ENCODE results near the gene LSM5. TPM values are rescaled to one million over a fixed set of nuclear protein-coding genes. Genes with fewer than 3 reads are reported as not detected.
"Not testable (repeated sequence)": the region's sequence is repeated elsewhere in the genome, so short reads cannot be mapped to it uniquely, and the experiment has no call there.

Gene LSM5
- total RNA-seq, 4 donors from 2014 or later = 6.2 to 32.2 (median 10.0) TPM

DNA sequence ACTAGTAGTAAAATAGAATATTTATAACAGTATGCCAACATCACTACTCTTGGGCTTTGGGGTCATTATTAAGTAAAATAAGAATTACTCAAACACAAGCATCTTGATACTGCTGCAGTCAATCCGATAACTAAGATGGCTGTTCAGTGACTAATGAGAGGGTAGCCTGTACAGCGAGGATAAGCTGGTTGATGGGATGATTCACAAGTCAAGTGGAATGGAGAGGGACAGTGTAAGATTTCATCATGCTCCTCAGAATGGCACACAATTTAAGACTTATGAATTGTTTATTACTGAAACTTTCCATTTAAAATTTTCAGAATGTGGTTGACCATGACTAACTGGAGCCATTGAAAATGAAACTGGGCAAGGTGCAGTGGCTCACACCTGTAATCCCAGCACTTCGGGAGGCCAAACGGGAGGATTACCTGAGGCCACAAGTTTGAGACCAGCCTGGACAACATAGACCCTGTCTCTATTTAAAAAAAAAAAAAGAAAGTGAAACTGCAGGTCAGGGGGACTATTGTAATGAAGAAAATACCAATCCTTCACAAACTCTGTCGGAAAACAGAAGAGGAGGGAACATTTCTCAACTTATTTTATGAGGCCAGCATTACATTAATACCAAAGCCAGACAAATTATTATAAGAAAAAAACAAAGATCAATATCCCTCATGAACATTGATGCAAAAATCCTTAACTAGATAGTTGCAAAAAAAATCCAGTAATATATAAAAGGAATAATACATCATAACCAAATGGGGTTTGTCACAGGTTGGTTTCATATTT lies 16.3 kb upstream of the LSM5 start:
- H3K27me3 ChIP-seq = no peaks in the 10 kb centered on the region
- no peak for DNase-seq
- H3K4me3 ChIP-seq = no peak overlapping the region
- TF ChIP-seq POLR2A (IDR thresholded peaks at IDR 0.05) (no peak), CTCF (IDR thresholded peaks at IDR 0.05) (no peak)
- H3K27ac ChIP-seq = no peak overlapping the region
- H3K36me3 ChIP-seq = no peaks in the 10 kb centered on the region
- H3K4me1 ChIP-seq = peaks cover 0 to 16% (median 4%) of the 10 kb centered on the region in 4 donors
- H3K9me3 ChIP-seq = no peaks in the 10 kb centered on the region

DNA sequence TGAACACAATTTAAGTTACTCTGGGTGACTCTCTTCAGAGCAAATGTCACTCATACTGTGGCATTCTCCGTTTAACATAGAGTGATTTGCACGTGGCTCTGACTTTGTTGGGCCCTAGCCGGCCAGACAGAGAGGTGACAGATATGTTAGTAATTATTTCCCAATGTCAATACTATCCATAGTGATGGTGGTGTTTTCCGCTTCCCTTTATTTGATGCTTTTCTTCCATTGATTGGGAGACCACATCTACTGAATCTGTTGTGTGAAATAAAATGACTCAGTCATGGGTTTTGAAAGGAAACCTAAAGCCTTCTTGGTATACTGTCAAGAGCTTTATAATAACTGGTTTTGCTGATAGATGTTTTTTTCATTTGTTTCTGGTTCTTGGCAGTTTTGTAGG lies 12.5 kb upstream of the LSM5 start:
- Histone ChIP-seq H3K4me3 (no peak overlapping the region), H3K9me3 (no peaks in the 10 kb centered on the region), H3K27me3 (no peaks in the 10 kb centered on the region), H3K36me3 (no peaks in the 10 kb centered on the region), H3K27ac (no peak overlapping the region), H3K4me1 (peaks cover 0 to 21% (median 4%) of the 10 kb centered on the region in 4 donors)
- no peak for TF ChIP-seq CTCF (IDR thresholded peaks at IDR 0.05)
- TF ChIP-seq POLR2A (IDR thresholded peaks at IDR 0.05) = no peak
- no peak for DNase-seq

GRCh38 chr7:32501522-32501921 lies 11.3 kb upstream of the LSM5 start:
- H3K4me3 ChIP-seq = no peak overlapping the region
- peaks cover 0 to 25% (median 3%) of the 10 kb centered on the region in 4 donors for H3K4me1 ChIP-seq
- TF ChIP-seq POLR2A (IDR thresholded peaks at IDR 0.05) (no peak), CTCF (IDR thresholded peaks at IDR 0.05) (no peak)
- no peak for DNase-seq
- H3K9me3 ChIP-seq = no peaks in the 10 kb centered on the region
- no peak overlapping the region for H3K27ac ChIP-seq
- H3K36me3 ChIP-seq = no peaks in the 10 kb centered on the region
- H3K27me3 ChIP-seq = no peaks in the 10 kb centered on the region

- Histone ChIP-seq H3K36me3 (no peaks in the 10 kb centered on the region), H3K4me3 (no peak overlapping the region), H3K27ac (no peak overlapping the region), H3K27me3 (no peaks in the 10 kb centered on the region), H3K9me3 (no peaks in the 10 kb centered on the region), H3K4me1 (peaks cover 0 to 31% (median 5%) of the 10 kb centered on the region in 4 donors)
- no peak for TF ChIP-seq CTCF (IDR thresholded peaks at IDR 0.05)
- no peak for TF ChIP-seq POLR2A (IDR thresholded peaks at IDR 0.05)
- no peak for DNase-seq
Observed at GRCh38 chr7:32500922-32501341, 10.8 kb upstream of the LSM5 start.

DNA sequence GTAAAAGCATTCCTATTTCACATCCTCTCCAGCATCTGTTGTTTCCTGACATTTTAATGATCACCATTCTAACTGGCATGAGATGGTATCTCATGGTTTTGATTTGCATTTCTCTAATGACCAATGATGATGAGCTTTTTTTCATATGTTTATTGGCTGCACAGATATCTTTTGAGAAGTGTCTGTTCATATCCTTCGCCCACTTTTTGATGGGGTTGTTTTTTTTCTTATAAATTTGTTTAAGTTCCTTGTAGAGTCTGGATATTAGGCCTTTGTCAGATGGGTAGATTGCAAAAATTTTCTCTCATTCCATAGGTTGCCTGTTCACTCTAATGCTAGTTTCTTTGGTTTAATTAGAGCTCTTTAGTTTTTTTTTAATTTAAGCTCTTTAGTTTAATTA lies 10.0 kb upstream of the LSM5 start:
- H3K27ac ChIP-seq = not testable (repeated sequence)

DNA sequence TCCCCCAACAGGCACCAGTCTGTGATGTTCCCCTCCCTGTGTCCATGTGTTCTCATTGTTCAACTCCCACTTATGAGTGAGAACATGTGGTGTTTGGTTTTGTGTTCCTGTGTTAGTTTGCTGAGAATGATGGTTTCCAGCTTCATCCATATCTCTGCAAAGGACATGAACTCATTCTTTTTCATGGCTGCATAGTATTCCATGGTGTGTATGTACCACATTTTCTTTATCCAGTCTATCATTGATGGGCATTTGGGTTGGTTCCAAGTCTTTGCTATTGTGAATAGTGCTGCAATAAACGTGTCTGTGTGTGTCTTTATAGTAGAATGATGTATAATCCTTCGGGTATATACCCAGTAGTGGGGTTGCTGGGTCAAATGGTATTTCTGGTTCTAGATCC lies 9.6 kb upstream of the LSM5 start:
- H3K27me3 ChIP-seq, H3K4me3 ChIP-seq, H3K36me3 ChIP-seq, DNase-seq, H3K27ac ChIP-seq, H3K9me3 ChIP-seq: not testable (repeated sequence)
- peaks cover 0 to 29% (median 5%) of the 10 kb centered on the region in 4 donors for H3K4me1 ChIP-seq

More for the DNA sequence above, 10.0 kb upstream of the LSM5 start:
- not testable (repeated sequence) for DNase-seq, H3K36me3 ChIP-seq, H3K4me3 ChIP-seq, H3K9me3 ChIP-seq, H3K27me3 ChIP-seq
- H3K4me1 ChIP-seq = peaks cover 0 to 31% (median 5%) of the 10 kb centered on the region in 4 donors
